ENCODE data around the gene LCE6A. TPM values are rescaled to one million over a fixed set of nuclear protein-coding genes. Genes with fewer than 3 reads are reported as not detected.

The LCE6A gene
- total RNA-seq: not detected
- long read RNA-seq: 0 reads

GRCh38 chr1:152842556-152842955 is at the start of gene LCE6A:
Gene LCE6A, plus strand, starts transcription at chr1:152842856. Its CDS starts 665 bp downstream, at chr1:152843521.
- no peak for DNase-seq (ENCODE audit: low spot score)

GRCh38 chr1:152795686-152796085 is 47.0 kb upstream of the LCE6A start:
- no peak for DNase-seq (ENCODE audit: low spot score)

GRCh38 chr1:152796421-152796820 is 46.2 kb upstream of the LCE6A start, which contains the start of gene LCE1D:
Gene LCE1D, plus strand, starts transcription at chr1:152796721. Its CDS starts 1,074 bp downstream, at chr1:152797795.
- DNase-seq (ENCODE audit: low spot score): no peak

- DNase-seq (ENCODE audit: low spot score): no peak
Observed at GRCh38 chr1:152801333-152801732, 41.3 kb upstream of the LCE6A start.

- no peak for DNase-seq (ENCODE audit: low spot score)
Observed at GRCh38 chr1:152806576-152806975, 36.1 kb upstream of the LCE6A start, which contains the start of gene LCE1C. Gene LCE1C, minus strand, starts transcription at chr1:152806651. Its CDS starts 1,173 bp downstream, at chr1:152805478.

GRCh38 chr1:152811050-152811449 is 31.6 kb upstream of the LCE6A start:
- DNase-seq (ENCODE audit: low spot score): no peak

- no peak for DNase-seq (ENCODE audit: low spot score)
Observed at GRCh38 chr1:152811671-152812070, 31.0 kb upstream of the LCE6A start, which contains the start of gene LCE1B. Gene LCE1B, plus strand, starts transcription at chr1:152811971. Its CDS starts 476 bp downstream, at chr1:152812447.

GRCh38 chr1:152817309-152817708 is 25.3 kb upstream of the LCE6A start:
- no peak for DNase-seq (ENCODE audit: low spot score)

- DNase-seq (ENCODE audit: low spot score): no peak
Observed at GRCh38 chr1:152823294-152823693, 19.4 kb upstream of the LCE6A start.

- no peak for DNase-seq (ENCODE audit: low spot score)
Observed at GRCh38 chr1:152824964-152825363, 17.7 kb upstream of the LCE6A start.

- no peak for DNase-seq (ENCODE audit: low spot score)
Observed at GRCh38 chr1:152827173-152827572, 15.5 kb upstream of the LCE6A start, which contains the start of gene LCE1A. Gene LCE1A, plus strand, starts transcription at chr1:152827473. Its CDS starts 0 bp downstream, at chr1:152827473.

- DNase-seq (ENCODE audit: low spot score): no peak
Observed at GRCh38 chr1:152836870-152837269, 5.8 kb upstream of the LCE6A start.

- DNase-seq (ENCODE audit: low spot score): no peak
Observed at GRCh38 chr1:152855661-152856060, 13.0 kb downstream of the LCE6A start.

GRCh38 chr1:152858062-152858461 is 15.4 kb downstream of the LCE6A start:
- DNase-seq (ENCODE audit: low spot score): no peak

- DNase-seq (ENCODE audit: low spot score): no peak
Observed at GRCh38 chr1:152859696-152860095, 17.0 kb downstream of the LCE6A start, which contains the start of gene LCE7A. Gene LCE7A, plus strand, starts transcription at chr1:152859996. Its CDS starts 702 bp downstream, at chr1:152860698.

GRCh38 chr1:152860129-152860528 is 17.5 kb downstream of the LCE6A start:
- no peak for DNase-seq (ENCODE audit: low spot score)

GRCh38 chr1:152861374-152861773 is 18.7 kb downstream of the LCE6A start:
- DNase-seq (ENCODE audit: low spot score): no peak

- no peak for DNase-seq (ENCODE audit: low spot score)
Observed at GRCh38 chr1:152864443-152864842, 21.8 kb downstream of the LCE6A start.

- DNase-seq (ENCODE audit: low spot score): no peak
Observed at GRCh38 chr1:152866321-152866720, 23.7 kb downstream of the LCE6A start.

GRCh38 chr1:152869808-152870419 is 27.3 kb downstream of the LCE6A start:
- DNase-seq (ENCODE audit: low spot score): no peak

- no peak for DNase-seq (ENCODE audit: low spot score)
Observed at GRCh38 chr1:152870831-152871730, 28.4 kb downstream of the LCE6A start.

- no peak for DNase-seq (ENCODE audit: low spot score)
Observed at GRCh38 chr1:152871731-152872126, 29.1 kb downstream of the LCE6A start.

All from mesenteric fat pad (tissue), 1 donor.